Caco-2 (cell line): Measurements from ENCODE around the gene LHPP. TPM values are rescaled to one million over a fixed set of nuclear protein-coding genes. Genes with fewer than 3 reads are reported as not detected.

Experiments
- BruUV-seq: library from RNA; stranded (reverse); fragments of 400-500 nt; replicated peaks from 2 replicates; lab custom pipeline; 2021; lab: Mats Ljungman, UMichigan
- CTCF ChIA-PET: fragments of 300-600 bp; sonication (Branson Sonifier 250); formaldehyde crosslinking; loops from one replicate; lab custom pipeline; 2022; ENCODE audit warnings: antibody characterized with exemption; lab: Charles Lee
- POLR2A ChIA-PET: fragments of 300-600 bp; sonication (Branson Sonifier 250); formaldehyde crosslinking; loops from one replicate; lab custom pipeline; 2022; ENCODE audit warnings: antibody characterized with exemption; lab: Charles Lee
- DNase-seq, 2 experiments: peaks; one replicate each; pipeline versions ENCODE4 v3.0.0 to v3.0.0-alpha.2; 2020 to 2022
- H3K27me3 ChIP-seq: replicated peaks from 2 replicates; pipeline ENCODE4 v1.6.0; 2011; ENCODE audit warnings: low read length; ENCODE audit not compliant: control insufficient read depth, insufficient read depth
- H3K36me3 ChIP-seq: 2 replicates; pipeline ENCODE4 v1.5.1; 2011; ENCODE audit warnings: low read length; ENCODE audit not compliant: control insufficient read depth, insufficient read depth
- H3K4me1 ChIP-seq: fragments of 250-450 bp; sonication (Bioruptor Pico); 2 replicates; pipeline ENCODE4 v1.5.1; 2020; ENCODE audit warnings: mild to moderate bottlenecking
- H3K4me3 ChIP-seq: 2 replicates; pipeline ENCODE4 v1.5.1; 2011; ENCODE audit warnings: low read depth, mild to moderate bottlenecking, control low read depth, low read length
- H3K9me3 ChIP-seq: fragments of 250-450 bp; sonication (Bioruptor Pico); 2 replicates; pipeline ENCODE4 v1.5.1; 2020; ENCODE audit warnings: mild to moderate bottlenecking, moderate library complexity
- H3K27ac Mint-ChIP-seq: one replicate; pipeline ENCODE4 v1.8.0; 2022; ENCODE audit warnings: mixed read lengths; ENCODE audit not compliant: unreplicated experiment
- H3K27me3 Mint-ChIP-seq: one replicate; pipeline ENCODE4 v1.8.0; 2022; ENCODE audit warnings: mixed read lengths; ENCODE audit not compliant: insufficient read depth, unreplicated experiment
- H3K36me3 Mint-ChIP-seq: one replicate; pipeline ENCODE4 v1.8.0; 2022; ENCODE audit warnings: mild to moderate bottlenecking, mixed read lengths; ENCODE audit not compliant: insufficient read depth, unreplicated experiment
- H3K4me1 Mint-ChIP-seq: one replicate; pipeline ENCODE4 v1.8.0; 2022; ENCODE audit warnings: low read depth, mixed read lengths; ENCODE audit not compliant: unreplicated experiment
- H3K4me3 Mint-ChIP-seq: one replicate; pipeline ENCODE4 v1.8.0; 2022; ENCODE audit warnings: mild to moderate bottlenecking, moderate library complexity, mixed read lengths; ENCODE audit not compliant: unreplicated experiment
- H3K9me3 Mint-ChIP-seq: one replicate; pipeline ENCODE4 v1.8.0; 2022; ENCODE audit warnings: mixed read lengths; ENCODE audit not compliant: unreplicated experiment
- intact Hi-C: fragments of 100-400 bp; cut with micrococcal nuclease; formaldehyde crosslinking; loops from one replicate; pipeline ENCODE4 v1.10.0; 2022; ENCODE audit not compliant: unreplicated experiment
- total RNA-seq: library from RNA; stranded (reverse); gene quantifications from 2 replicates; pipeline ENCODE4 v1.2.3, GENCODE V29; 2022
- TF ChIP-seq, protein P1 (sequence below), 2 experiments: fragments of 200-600 bp in 1 of 2; IDR thresholded peaks; 1 replicate in 1 of 2; 2 replicates in 1 of 2; pipeline versions ENCODE4 v1.5.1 to v1.8.0; 2011 to 2022; ENCODE audit warnings: antibody characterized with exemption in 1 of 2, control low read depth in 1 of 2, inconsistent platforms in 1 of 2, low read depth in 1 of 2, low read length in 1 of 2, mild to moderate bottlenecking in 1 of 2, moderate library complexity in 1 of 2; ENCODE audit not compliant: insufficient read depth in 1 of 2, severe bottlenecking in 1 of 2, unreplicated experiment in 1 of 2

The LHPP gene
- total RNA-seq, 1 experiment from 2014 or later, result 15.9 TPM

DNA sequence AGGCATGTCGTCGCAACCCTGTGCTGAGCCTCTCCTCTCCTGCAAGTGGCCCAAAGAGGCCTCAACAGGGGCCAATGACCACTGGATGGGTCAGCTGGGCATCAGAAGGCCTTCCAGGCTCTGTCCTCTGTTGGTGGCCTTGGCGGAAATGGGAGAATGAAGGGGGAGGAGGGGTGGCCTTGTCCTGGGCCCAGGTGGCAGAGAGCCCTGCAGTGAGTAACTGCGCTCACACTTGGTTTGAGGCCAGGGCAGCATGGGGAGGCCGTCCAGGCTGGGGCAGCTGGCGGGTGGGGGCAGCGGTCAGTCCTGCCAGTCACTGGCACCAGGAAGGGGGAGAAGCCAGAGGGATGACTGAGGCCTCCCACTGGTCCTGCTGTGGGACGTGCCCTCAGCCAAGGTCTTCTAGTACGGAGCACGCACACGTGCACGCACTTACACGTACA lies 59.8 kb downstream of the LHPP start:
- no peaks in the 10 kb centered on the region for H3K36me3 Mint-ChIP-seq
- no peaks in the 10 kb centered on the region for H3K27me3 ChIP-seq
- H3K27me3 Mint-ChIP-seq, result no peaks in the 10 kb centered on the region
- ChIA-PET CTCF (no interaction called here), POLR2A (no interaction called here)
- no peak for DNase-seq
- H3K4me1 Mint-ChIP-seq, result no peaks in the 10 kb centered on the region
- no TSS peak for BruUV-seq
- intact Hi-C loops, result no loop called here
- H3K9me3 Mint-ChIP-seq, result no peaks in the 10 kb centered on the region
- no peak overlapping the region for H3K27ac Mint-ChIP-seq
- no peaks in the 10 kb centered on the region for H3K9me3 ChIP-seq
- TF ChIP-seq, protein P1, sequence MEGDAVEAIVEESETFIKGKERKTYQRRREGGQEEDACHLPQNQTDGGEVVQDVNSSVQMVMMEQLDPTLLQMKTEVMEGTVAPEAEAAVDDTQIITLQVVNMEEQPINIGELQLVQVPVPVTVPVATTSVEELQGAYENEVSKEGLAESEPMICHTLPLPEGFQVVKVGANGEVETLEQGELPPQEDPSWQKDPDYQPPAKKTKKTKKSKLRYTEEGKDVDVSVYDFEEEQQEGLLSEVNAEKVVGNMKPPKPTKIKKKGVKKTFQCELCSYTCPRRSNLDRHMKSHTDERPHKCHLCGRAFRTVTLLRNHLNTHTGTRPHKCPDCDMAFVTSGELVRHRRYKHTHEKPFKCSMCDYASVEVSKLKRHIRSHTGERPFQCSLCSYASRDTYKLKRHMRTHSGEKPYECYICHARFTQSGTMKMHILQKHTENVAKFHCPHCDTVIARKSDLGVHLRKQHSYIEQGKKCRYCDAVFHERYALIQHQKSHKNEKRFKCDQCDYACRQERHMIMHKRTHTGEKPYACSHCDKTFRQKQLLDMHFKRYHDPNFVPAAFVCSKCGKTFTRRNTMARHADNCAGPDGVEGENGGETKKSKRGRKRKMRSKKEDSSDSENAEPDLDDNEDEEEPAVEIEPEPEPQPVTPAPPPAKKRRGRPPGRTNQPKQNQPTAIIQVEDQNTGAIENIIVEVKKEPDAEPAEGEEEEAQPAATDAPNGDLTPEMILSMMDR (IDR thresholded peaks at IDR 0.05; ENCODE audit: insufficient read depth in 1 of 2, low read depth in 1 of 2, low read length in 1 of 2, severe bottlenecking in 1 of 2, unreplicated experiment in 1 of 2), result no peak
- H3K36me3 ChIP-seq, result no peaks in the 10 kb centered on the region
- no peak overlapping the region for H3K4me3 ChIP-seq
- no peak overlapping the region for H3K4me3 Mint-ChIP-seq
- H3K4me1 ChIP-seq, result no peaks in the 10 kb centered on the region

DNA sequence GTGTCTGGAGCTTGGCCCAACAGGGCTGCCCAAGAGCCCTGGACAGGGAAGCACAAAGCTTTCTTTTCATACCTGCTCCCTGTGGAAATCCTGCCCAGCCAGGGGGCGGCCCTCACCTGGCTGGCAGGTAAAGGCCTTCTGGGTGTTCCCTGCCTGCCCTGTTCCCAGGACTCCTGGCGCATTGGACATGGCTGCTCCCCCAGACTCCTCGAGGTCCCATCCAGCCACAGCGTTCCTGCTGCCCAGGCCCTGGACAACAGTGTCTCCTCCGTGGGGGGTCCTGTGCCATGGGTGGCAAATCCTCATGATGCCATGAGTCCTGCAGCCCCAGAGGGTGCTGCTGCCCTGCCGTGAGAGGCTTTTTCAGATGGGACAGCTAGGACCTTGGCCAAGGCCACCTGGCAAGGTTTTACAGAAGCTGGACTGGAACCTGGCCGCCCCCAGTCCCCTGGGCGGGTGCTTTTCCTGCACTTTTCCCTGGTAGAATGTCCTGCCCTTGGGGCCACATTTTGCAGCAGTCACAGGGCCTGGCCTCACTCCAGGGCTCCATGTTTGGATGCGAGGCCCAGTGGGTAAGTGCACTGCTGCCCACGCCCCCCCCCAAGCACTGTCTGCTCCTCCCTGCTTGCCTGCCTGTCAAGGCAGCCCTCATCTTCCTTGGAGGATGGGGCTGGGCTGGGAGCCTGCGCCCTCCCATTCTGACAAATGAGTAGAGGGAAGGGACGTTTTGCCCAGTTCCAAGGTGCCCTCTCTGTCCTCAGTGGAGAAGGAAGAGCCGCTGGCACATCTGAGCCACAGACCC lies 60.7 kb downstream of the LHPP start:
- no peaks in the 10 kb centered on the region for H3K27me3 ChIP-seq
- no peaks in the 10 kb centered on the region for H3K36me3 ChIP-seq
- no peaks in the 10 kb centered on the region for H3K4me1 Mint-ChIP-seq
- DNase-seq, result no peak
- no peaks in the 10 kb centered on the region for H3K36me3 Mint-ChIP-seq
- H3K4me3 ChIP-seq, result no peak overlapping the region
- H3K27me3 Mint-ChIP-seq, result no peaks in the 10 kb centered on the region
- POLR2A ChIA-PET, result no interaction called here
- H3K27ac Mint-ChIP-seq, result no peak overlapping the region
- H3K9me3 ChIP-seq, result no peaks in the 10 kb centered on the region
- no peaks in the 10 kb centered on the region for H3K4me1 ChIP-seq
- intact Hi-C loops, result no loop called here
- BruUV-seq, result no TSS peak
- H3K9me3 Mint-ChIP-seq, result no peaks in the 10 kb centered on the region
- H3K4me3 Mint-ChIP-seq, result no peak overlapping the region
- TF ChIP-seq, protein P1 (IDR thresholded peaks at IDR 0.05; ENCODE audit: insufficient read depth in 1 of 2, low read depth in 1 of 2, low read length in 1 of 2, severe bottlenecking in 1 of 2, unreplicated experiment in 1 of 2), result no peak
- CTCF ChIA-PET, result no interaction called here

DNA sequence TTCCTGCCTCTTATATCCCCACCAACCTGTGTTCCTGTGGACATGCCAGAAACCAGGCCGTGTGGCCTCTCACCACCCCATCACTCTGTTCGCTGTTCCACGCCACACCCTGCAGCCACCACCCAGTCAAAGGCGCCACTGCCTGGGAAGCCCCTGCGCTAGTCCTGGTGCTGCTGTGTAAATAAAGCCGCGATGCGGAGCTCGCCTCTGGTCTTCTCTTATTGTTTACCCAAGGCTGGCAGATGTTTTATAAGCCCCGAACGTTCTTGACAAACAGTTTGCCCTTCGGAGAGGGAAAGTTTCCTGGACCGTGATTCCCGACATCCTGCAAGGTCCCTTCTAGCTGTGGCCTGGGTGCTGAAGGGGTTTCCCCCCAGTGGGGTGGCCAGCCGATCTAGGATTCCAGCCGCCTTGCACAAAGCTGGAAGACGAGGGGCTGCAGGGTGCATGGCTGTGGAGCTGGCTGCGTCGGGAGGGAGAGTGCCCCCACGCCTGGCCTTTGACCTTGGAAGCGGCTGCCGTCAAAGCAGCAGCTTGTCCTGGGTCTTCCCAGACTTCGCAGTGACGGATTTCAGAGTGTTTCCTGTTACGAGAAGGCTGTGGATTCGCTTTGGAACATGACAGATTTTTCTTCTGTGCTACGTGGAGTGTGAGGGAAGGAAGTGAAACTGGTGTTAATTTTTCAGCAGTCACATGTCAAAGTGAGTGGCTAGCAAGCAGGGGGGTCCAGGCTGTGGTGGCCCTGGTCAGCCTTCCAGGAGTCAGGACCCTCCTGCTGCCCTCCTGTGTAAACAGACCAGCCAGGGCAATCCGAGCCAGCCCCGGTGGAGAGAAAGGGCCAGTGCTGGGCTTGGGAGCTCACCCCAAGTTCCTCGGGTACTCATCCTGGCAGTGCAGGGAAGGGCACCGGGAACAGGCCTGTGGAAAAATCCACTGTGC lies 61.6 kb downstream of the LHPP start:
- TF ChIP-seq, protein P1 (IDR thresholded peaks at IDR 0.05; ENCODE audit: insufficient read depth in 1 of 2, low read depth in 1 of 2, low read length in 1 of 2, severe bottlenecking in 1 of 2, unreplicated experiment in 1 of 2), result no peak
- H3K4me1 ChIP-seq, result no peaks in the 10 kb centered on the region
- no peak for DNase-seq
- POLR2A ChIA-PET, result no interaction called here
- no peaks in the 10 kb centered on the region for H3K36me3 Mint-ChIP-seq
- BruUV-seq, result no TSS peak
- no peaks in the 10 kb centered on the region for H3K9me3 ChIP-seq
- intact Hi-C loops, result no loop called here
- H3K27ac Mint-ChIP-seq, result no peak overlapping the region
- no peaks in the 10 kb centered on the region for H3K27me3 ChIP-seq
- H3K9me3 Mint-ChIP-seq, result no peaks in the 10 kb centered on the region
- H3K4me1 Mint-ChIP-seq, result no peaks in the 10 kb centered on the region
- no peaks in the 10 kb centered on the region for H3K27me3 Mint-ChIP-seq
- CTCF ChIA-PET, result no interaction called here
- no peak overlapping the region for H3K4me3 Mint-ChIP-seq
- no peak overlapping the region for H3K4me3 ChIP-seq
- no peaks in the 10 kb centered on the region for H3K36me3 ChIP-seq
